GM12878 (cell line): ENCODE measurements around the gene ITGA7. TPM values are rescaled to one million over a fixed set of nuclear protein-coding genes. Genes with fewer than 3 reads are reported as not detected.

ENCODE experiments used
- ASH2L ChIP-seq: fragments of 300-600, 200-600 bp; sonication (generic); IDR thresholded peaks from 2 replicates; pipeline ENCODE4 v1.6.1; 2017; ENCODE audit warnings: low read depth, mild to moderate bottlenecking, borderline replicate concordance
- CUX1 ChIP-seq: IDR thresholded peaks from 2 replicates; pipeline ENCODE4 v1.6.1; 2012; ENCODE audit warnings: improper control_type of control experiment, low read depth, low read length; ENCODE audit not compliant: insufficient replicate concordance
- EED ChIP-seq: sonication (generic); IDR thresholded peaks from 2 replicates; pipeline ENCODE4 v1.6.1; 2016; ENCODE audit warnings: antibody characterized with exemption, low read depth
- FOXK2 ChIP-seq: fragments of 450-650 bp; IDR thresholded peaks from 2 replicates; pipeline ENCODE4 v1.6.1; 2017; ENCODE audit warnings: mild to moderate bottlenecking, moderate library complexity
- JUNB ChIP-seq: IDR thresholded peaks from 2 replicates; pipeline ENCODE4 v1.6.1; 2016; ENCODE audit warnings: antibody characterized with exemption, mild to moderate bottlenecking
- JUND ChIP-seq: IDR thresholded peaks from 2 replicates; pipeline ENCODE4 v1.6.1; 2012; ENCODE audit warnings: low read depth, mild to moderate bottlenecking, low read length, improper control_type of control experiment, moderate library complexity
- MLLT1 ChIP-seq: fragments of 450-650 bp; IDR thresholded peaks from 2 replicates; pipeline ENCODE4 v1.6.1; 2016; ENCODE audit warnings: mild to moderate bottlenecking
- MXI1 ChIP-seq: fragments of 150-350 bp; IDR thresholded peaks from 2 replicates; pipeline ENCODE4 v1.6.1; 2011; ENCODE audit warnings: low read depth, mild to moderate bottlenecking, inconsistent platforms, low read length, improper control_type of control experiment
- NBN ChIP-seq: fragments of 450-650 bp; IDR thresholded peaks from 2 replicates; pipeline ENCODE4 v1.6.1; 2016
- NFYA ChIP-seq: IDR thresholded peaks from 2 replicates; pipeline ENCODE4 v1.6.1; 2011; ENCODE audit warnings: low read depth, mild to moderate bottlenecking, low read length, improper control_type of control experiment, borderline replicate concordance
- PML ChIP-seq: IDR thresholded peaks from 2 replicates; pipeline ENCODE4 v1.6.1; 2012; ENCODE audit warnings: low read length, inconsistent platforms
- POLR2AphosphoS5 ChIP-seq: IDR thresholded peaks from 2 replicates; pipeline ENCODE4 v1.6.1; 2011; ENCODE audit warnings: mild to moderate bottlenecking, low read length, inconsistent platforms
- SIX5 ChIP-seq: IDR thresholded peaks from 2 replicates; pipeline ENCODE4 v1.6.1; 2011; ENCODE audit warnings: mild to moderate bottlenecking, low read depth, low read length, moderate library complexity; ENCODE audit not compliant: severe bottlenecking
- SKIL ChIP-seq: fragments of 450-650 bp; IDR thresholded peaks from 2 replicates; pipeline ENCODE4 v1.6.1; 2017; ENCODE audit warnings: mild to moderate bottlenecking, low read depth, inconsistent platforms; ENCODE audit not compliant: poor library complexity, severe bottlenecking
- SREBF2 ChIP-seq: IDR thresholded peaks from 2 replicates; pipeline ENCODE4 v1.6.1; 2012; ENCODE audit warnings: mild to moderate bottlenecking, low read length
- TAF1 ChIP-seq: IDR thresholded peaks from 2 replicates; pipeline ENCODE4 v1.6.1; 2011; ENCODE audit warnings: mild to moderate bottlenecking, low read depth, low read length, borderline replicate concordance
- TCF12 ChIP-seq: IDR thresholded peaks from 2 replicates; pipeline ENCODE4 v1.6.1; 2011; ENCODE audit warnings: low read depth, mild to moderate bottlenecking, low read length
- ZNF217 ChIP-seq: fragments of 450-650 bp; IDR thresholded peaks from 2 replicates; pipeline ENCODE4 v1.6.1; 2017; ENCODE audit warnings: antibody characterized with exemption, mild to moderate bottlenecking
- ZNF24 ChIP-seq: fragments of 450-650 bp; IDR thresholded peaks from 2 replicates; pipeline ENCODE4 v1.6.1; 2017; ENCODE audit warnings: antibody characterized with exemption, mild to moderate bottlenecking
- ZNF592 ChIP-seq: fragments of 450-650 bp; IDR thresholded peaks from 2 replicates; pipeline ENCODE4 v1.6.1; 2017; ENCODE audit warnings: mild to moderate bottlenecking, moderate library complexity
- polyA plus RNA-seq, 11 experiments: library from polyadenylated mRNA; depleted of rRNA in 4 of 11; unstranded in 6 of 11; stranded (reverse) in 5 of 11; fragments of >200 nt; fragmentation: Nextera tagmentation in 4 of 11; fragmentation: Illumina TruSeq in 1 of 11; extraction: Ambion mirVana in 4 of 11; extraction: Trizol in 1 of 11; gene quantifications; 1 replicate in 1 of 11; 2 replicates in 10 of 11; pipeline versions ENCODE4 v1.2.1 to v1.2.3, GENCODE V29; 2011 to 2016; ENCODE audit warnings: inconsistent platforms in 2 of 11, missing spikeins in 2 of 11, low read depth in 1 of 11
- total RNA-seq, 4 experiments: library from RNA; depleted of rRNA in 3 of 4; stranded (reverse); fragments of >200 nt in 3 of 4; fragmentation: Illumina TruSeq in 1 of 4; extraction: Trizol in 1 of 4; gene quantifications; 2 replicates each; pipeline versions ENCODE4 v1.2.1 to v1.2.3, GENCODE V29; 2013 to 2021

Gene ITGA7
- total and polyA plus RNA-seq, 10 of the 15 experiments (the other 5 are each of a cell fraction or from before 2014, with no cell fraction given): 0.18 to 5.1 (median 1.5) TPM

DNA sequence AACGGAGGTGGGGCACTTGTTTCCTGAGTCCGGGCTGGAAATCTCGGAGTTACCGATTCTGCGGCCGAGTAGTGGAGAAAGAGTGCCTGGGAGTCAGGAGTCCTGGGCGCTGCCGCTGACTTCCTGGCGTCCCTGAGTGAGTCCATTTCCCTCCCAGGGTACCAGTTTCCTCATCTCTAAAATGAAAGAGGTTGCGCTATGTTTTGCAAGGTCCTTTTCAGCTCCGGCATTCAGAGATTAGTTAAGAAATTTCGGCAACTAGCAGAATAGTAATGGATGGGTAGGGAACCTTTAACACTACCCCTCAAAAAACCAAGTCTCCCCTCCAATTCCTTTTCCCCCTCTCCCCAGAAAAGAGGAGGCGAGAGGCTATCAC is 8.9 kb upstream of the ITGA7 start (continued):
- TF ChIP-seq CUX1 (no peak), MLLT1 (no peak), POLR2AphosphoS5 (no peak), MXI1 (no peak), ZNF217 (no peak), ZNF592 (no peak), ZNF24 (no peak), NBN (no peak), FOXK2 (0 out of 2 replicates have a peak, but pooled peaks have one; percentile 8), NFYA (no peak), SREBF2 (no peak), TAF1 (peak; percentile 4; the same call in 1 of the 2 replicates), JUND (no peak), SKIL (no peak), ASH2L (no peak), PML (no peak), JUNB (no peak), SIX5 (no peak), TCF12 (no peak), EED (no peak)
